CD14-positive monocyte (primary cell): ENCODE results near the gene GAL. TPM values are rescaled to one million over a fixed set of nuclear protein-coding genes. Genes with fewer than 3 reads are reported as not detected.

ENCODE experiments used
- DNase-seq, 3 donors: peaks; one replicate each; pipeline ENCODE4 v3.0.0-alpha.2; 2011 to 2022
- H2AFZ ChIP-seq: 2 replicates; pipeline ENCODE4 v1.6.0; 2012; ENCODE audit warnings: mild to moderate bottlenecking, low read depth, low read length, inconsistent platforms; ENCODE audit not compliant: insufficient read depth, poor library complexity, severe bottlenecking
- H3K27ac ChIP-seq, 2 donors: 1 replicate in 1 of 2; 2 replicates in 1 of 2; pipeline ENCODE4 v1.5.1; 2012 to 2013; ENCODE audit warnings: low read length in 2 of 2, control low read depth in 1 of 2, inconsistent platforms in 1 of 2, low read depth in 1 of 2, mild to moderate bottlenecking in 1 of 2
- H3K27me3 ChIP-seq, 2 donors: one replicate each; pipeline versions ENCODE4 v1.6.0 to v1.6.1; 2011 to 2013; ENCODE audit warnings: low read length in 2 of 2; ENCODE audit not compliant: control insufficient read depth in 2 of 2, insufficient read depth in 2 of 2
- H3K36me3 ChIP-seq, 2 donors: replicated peaks in 1 of 2; 1 replicate in 1 of 2; 2 replicates in 1 of 2; pipeline versions ENCODE4 v1.5.1 to v1.6.1; 2012 to 2013; ENCODE audit warnings: low read length in 2 of 2, control low read depth in 1 of 2, inconsistent platforms in 1 of 2, mild to moderate bottlenecking in 1 of 2; ENCODE audit not compliant: insufficient read depth in 2 of 2, control insufficient read depth in 1 of 2
- H3K4me1 ChIP-seq, 2 donors: 1 replicate in 1 of 2; 2 replicates in 1 of 2; pipeline versions ENCODE4 v1.5.1 to v1.6.1; 2012 to 2013; ENCODE audit warnings: low read length in 2 of 2, control low read depth in 1 of 2, inconsistent platforms in 1 of 2, mild to moderate bottlenecking in 1 of 2, moderate library complexity in 1 of 2; ENCODE audit not compliant: insufficient read depth in 2 of 2, control insufficient read depth in 1 of 2
- H3K4me2 ChIP-seq: replicated peaks from 2 replicates; pipeline ENCODE3; 2012; ENCODE audit warnings: low read length, moderate library complexity, mild to moderate bottlenecking; ENCODE audit not compliant: poor library complexity, severe bottlenecking; ENCODE audit errors: extremely low read depth
- H3K4me3 ChIP-seq, 3 experiments: fragments of 200-600 bp in 1 of 3; sonication (generic) in 1 of 3; replicated peaks in 1 of 3; 1 replicate in 2 of 3; 2 replicates in 1 of 3; pipeline ENCODE4 v1.5.1; 2011 to 2013; ENCODE audit warnings: low read length in 3 of 3, mild to moderate bottlenecking in 3 of 3, control low read depth in 2 of 3, low read depth in 2 of 3, inconsistent platforms in 1 of 3, moderate library complexity in 1 of 3
- H3K79me2 ChIP-seq: 2 replicates; pipeline ENCODE4 v1.6.0; 2012; ENCODE audit warnings: mild to moderate bottlenecking, control low read depth, inconsistent platforms, low read length, moderate library complexity; ENCODE audit not compliant: insufficient read depth
- H3K9ac ChIP-seq: 2 replicates; pipeline ENCODE4 v1.6.0; 2017; ENCODE audit warnings: low read length, mild to moderate bottlenecking; ENCODE audit not compliant: insufficient read depth, poor library complexity, severe bottlenecking
- H3K9me3 ChIP-seq, 2 donors: replicated peaks in 1 of 2; 1 replicate in 1 of 2; 2 replicates in 1 of 2; pipeline versions ENCODE4 v1.5.1 to v1.6.1; 2012 to 2013; ENCODE audit warnings: low read length in 2 of 2, control low read depth in 1 of 2; ENCODE audit not compliant: control insufficient read depth in 1 of 2, insufficient read depth in 1 of 2
- H4K20me1 ChIP-seq: 2 replicates; pipeline ENCODE4 v1.6.0; 2012; ENCODE audit warnings: mild to moderate bottlenecking, low read length, control low read depth, moderate library complexity; ENCODE audit not compliant: insufficient read depth
- H3K27ac Mint-ChIP-seq, 7 donors: one replicate each; pipeline ENCODE4 v1.8.0; 2020; ENCODE audit warnings: mild to moderate bottlenecking in 7 of 7, mixed read lengths in 7 of 7, moderate library complexity in 6 of 7, inconsistent platforms in 2 of 7
- H3K27me3 Mint-ChIP-seq, 3 donors: one replicate each; pipeline ENCODE4 v1.8.0; 2021 to 2022; ENCODE audit warnings: low read depth in 3 of 3, mild to moderate bottlenecking in 3 of 3, mixed read lengths in 3 of 3, moderate library complexity in 3 of 3, inconsistent platforms in 1 of 3
- H3K36me3 Mint-ChIP-seq, 2 donors: one replicate each; pipeline ENCODE4 v1.8.0; 2020; ENCODE audit warnings: mixed read lengths in 2 of 2, inconsistent platforms in 1 of 2, mild to moderate bottlenecking in 1 of 2
- H3K4me1 Mint-ChIP-seq: one replicate; pipeline ENCODE4 v1.8.0; 2020; ENCODE audit warnings: mild to moderate bottlenecking, mixed read lengths
- H3K4me3 Mint-ChIP-seq, 2 donors: one replicate each; pipeline ENCODE4 v1.8.0; 2020; ENCODE audit warnings: mild to moderate bottlenecking in 2 of 2, mixed read lengths in 2 of 2, moderate library complexity in 1 of 2
- H3K9me3 Mint-ChIP-seq, 7 donors: one replicate each; pipeline ENCODE4 v1.8.0; 2020 to 2022; ENCODE audit warnings: mixed read lengths in 7 of 7, mild to moderate bottlenecking in 6 of 7, moderate library complexity in 6 of 7, inconsistent platforms in 2 of 7
- WGBS: methylation state at CpG from one replicate; pipeline ENCODE4 v1.1.5; 2013; ENCODE audit warnings: missing lambda C conversion rate; ENCODE audit not compliant: insufficient coverage; 5-methylcytosine and 5-hydroxymethylcytosine counted together
- intact Hi-C, 2 donors: fragments of 100-400 bp; cut with micrococcal nuclease; formaldehyde crosslinking; loops; one replicate each; pipeline versions ENCODE4 v1.15.0 to v1.15.1; 2023
- polyA plus RNA-seq, 3 donors: library from polyadenylated mRNA; depleted of rRNA in 1 of 3; unstranded in 2 of 3; stranded (reverse) in 1 of 3; fragments of 300-500 nt in 2 of 3; fragments of >200 nt in 1 of 3; fragmentation: Illumina TruSeq in 2 of 3; gene quantifications; 1 replicate in 2 of 3; 2 replicates in 1 of 3; pipeline ENCODE4 v1.2.3, GENCODE V29; 2012 to 2021
- TF ChIP-seq, protein P1 (sequence below): fragments of 200-600 bp; IDR thresholded peaks from one replicate; pipeline ENCODE4 v1.8.0; 2022; ENCODE audit warnings: antibody characterized with exemption, mild to moderate bottlenecking

Gene GAL
- polyA plus RNA-seq, 3 donors: not detected

DNA sequence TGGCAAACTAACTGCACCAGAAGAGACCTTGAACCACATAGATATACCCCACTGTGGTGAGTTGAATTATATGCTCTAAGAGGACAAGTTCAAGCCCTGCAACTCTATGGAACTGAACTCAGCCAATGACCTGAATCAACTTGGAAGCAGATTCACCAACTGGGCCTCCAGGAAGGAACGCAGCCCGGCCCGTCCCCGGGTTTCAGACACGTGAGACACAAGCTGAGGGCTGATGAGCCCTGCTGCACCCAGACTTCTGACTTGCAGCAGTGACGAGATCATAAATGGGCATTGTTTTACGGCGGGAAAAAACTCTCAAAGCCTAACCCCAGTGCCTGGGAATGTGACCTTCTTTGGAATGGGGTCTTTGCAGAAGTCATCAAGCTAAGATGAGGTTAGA, 28.5 kb upstream of the GAL start:
- Mint-ChIP-seq H3K4me3 (no peak overlapping the region), H3K4me1 (peaks cover 2% of the 10 kb centered on the region), H3K27me3 (peaks cover 2 to 7% (median 6%) of the 10 kb centered on the region in 3 donors), H3K36me3 (no peaks in the 10 kb centered on the region), H3K9me3 (peaks cover 0 to 5% (median 1%) of the 10 kb centered on the region in 7 donors), H3K27ac (no peak overlapping the region)
- no peaks in the 10 kb centered on the region for H3K9me3 ChIP-seq
- H4K20me1 ChIP-seq: no peaks in the 10 kb centered on the region
- no peak overlapping the region for H3K4me2 ChIP-seq
- H3K27ac ChIP-seq: no peak overlapping the region
- no peaks in the 10 kb centered on the region for H3K79me2 ChIP-seq
- TF ChIP-seq, protein P1, sequence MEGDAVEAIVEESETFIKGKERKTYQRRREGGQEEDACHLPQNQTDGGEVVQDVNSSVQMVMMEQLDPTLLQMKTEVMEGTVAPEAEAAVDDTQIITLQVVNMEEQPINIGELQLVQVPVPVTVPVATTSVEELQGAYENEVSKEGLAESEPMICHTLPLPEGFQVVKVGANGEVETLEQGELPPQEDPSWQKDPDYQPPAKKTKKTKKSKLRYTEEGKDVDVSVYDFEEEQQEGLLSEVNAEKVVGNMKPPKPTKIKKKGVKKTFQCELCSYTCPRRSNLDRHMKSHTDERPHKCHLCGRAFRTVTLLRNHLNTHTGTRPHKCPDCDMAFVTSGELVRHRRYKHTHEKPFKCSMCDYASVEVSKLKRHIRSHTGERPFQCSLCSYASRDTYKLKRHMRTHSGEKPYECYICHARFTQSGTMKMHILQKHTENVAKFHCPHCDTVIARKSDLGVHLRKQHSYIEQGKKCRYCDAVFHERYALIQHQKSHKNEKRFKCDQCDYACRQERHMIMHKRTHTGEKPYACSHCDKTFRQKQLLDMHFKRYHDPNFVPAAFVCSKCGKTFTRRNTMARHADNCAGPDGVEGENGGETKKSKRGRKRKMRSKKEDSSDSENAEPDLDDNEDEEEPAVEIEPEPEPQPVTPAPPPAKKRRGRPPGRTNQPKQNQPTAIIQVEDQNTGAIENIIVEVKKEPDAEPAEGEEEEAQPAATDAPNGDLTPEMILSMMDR: no peak
- H2AFZ ChIP-seq: no peak overlapping the region
- WGBS: 96% methylated on average over 8 of the region's 8 CpGs
- H3K9ac ChIP-seq: no peak overlapping the region
- H3K36me3 ChIP-seq: no peaks in the 10 kb centered on the region
- no peak for DNase-seq
- H3K4me1 ChIP-seq: no peaks in the 10 kb centered on the region
- H3K4me3 ChIP-seq: no peak overlapping the region
- H3K27me3 ChIP-seq: no peaks in the 10 kb centered on the region
- intact Hi-C loops: no loop called here

DNA sequence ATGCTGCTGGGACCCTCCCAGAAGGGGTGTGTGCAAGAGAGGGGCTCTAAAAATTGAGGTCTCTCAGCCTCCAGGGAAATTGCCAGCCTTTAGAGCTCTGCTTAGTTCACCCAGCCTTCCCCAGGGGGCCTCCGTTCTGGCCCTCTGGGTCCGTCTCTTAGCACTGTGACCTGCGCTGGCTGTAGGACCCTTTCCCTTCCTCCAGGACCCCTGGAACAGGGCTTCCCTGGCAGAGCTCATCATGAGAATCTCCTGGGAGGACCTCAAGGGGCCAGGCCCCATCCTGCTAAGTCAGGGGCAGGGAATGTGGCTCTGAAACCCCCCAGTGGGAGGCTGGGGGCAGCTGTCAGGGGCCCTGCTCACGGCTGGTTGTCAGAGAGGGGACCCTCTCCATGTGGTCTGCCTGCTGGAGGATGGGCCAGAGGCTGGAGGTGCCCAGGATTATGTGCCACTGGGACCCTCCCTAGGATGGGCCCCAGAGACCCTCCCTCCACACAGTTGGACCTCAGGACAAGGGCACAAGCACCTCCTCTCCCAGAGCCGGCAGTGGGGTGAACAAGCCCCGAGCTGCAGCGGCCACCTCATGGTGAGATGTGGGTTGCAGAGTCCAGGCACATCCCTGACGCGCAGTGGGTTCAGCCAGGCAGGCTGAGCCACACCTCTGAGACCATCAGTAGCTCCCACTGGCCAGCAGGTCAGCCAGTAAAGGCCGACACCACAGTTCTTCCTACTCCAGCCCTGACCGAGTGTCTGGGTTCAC, 27.1 kb upstream of the GAL start:
- Histone ChIP-seq H4K20me1 (no peaks in the 10 kb centered on the region), H2AFZ (no peak overlapping the region), H3K36me3 (no peaks in the 10 kb centered on the region), H3K4me2 (no peak overlapping the region), H3K4me3 (no peak overlapping the region), H3K9me3 (no peaks in the 10 kb centered on the region), H3K4me1 (no peaks in the 10 kb centered on the region), H3K9ac (no peak overlapping the region), H3K27ac (no peak overlapping the region), H3K79me2 (no peaks in the 10 kb centered on the region), H3K27me3 (no peaks in the 10 kb centered on the region)
- intact Hi-C loops: no loop called here
- no peak overlapping the region for H3K27ac Mint-ChIP-seq
- no peaks in the 10 kb centered on the region for H3K36me3 Mint-ChIP-seq
- H3K4me3 Mint-ChIP-seq: no peak overlapping the region
- TF ChIP-seq, protein P1: no peak
- peaks cover 0 to 5% (median 1%) of the 10 kb centered on the region in 7 donors for H3K9me3 Mint-ChIP-seq
- no peak for DNase-seq
- 95% methylated on average over 8 of the region's 11 CpGs for WGBS
- H3K4me1 Mint-ChIP-seq: peaks cover 2% of the 10 kb centered on the region
- H3K27me3 Mint-ChIP-seq: peaks cover 0 to 8% (median 2%) of the 10 kb centered on the region in 3 donors
